Measurements from ENCODE around the gene MEIS3. TPM values are rescaled to one million over a fixed set of nuclear protein-coding genes. Genes with fewer than 3 reads are reported as not detected.

MEIS3 gene
- total RNA-seq, 6 experiments from 2014 or later = 0.53 to 1.6 (median 0.77) TPM

GRCh38 chr19:47423203-47423882, 4.0 kb upstream of the MEIS3 start:
- DNase-seq (no peak), ATAC-seq (no peak)
- intact Hi-C loops (cut with DNase I) = no loop called here
- no peak for TF ChIP-seq CTCF (IDR thresholded peaks at IDR 0.05)
- no peak for TF ChIP-seq POLR2A (IDR thresholded peaks at IDR 0.05)
- WGBS (ENCODE audit: insufficient coverage, low coverage, low lambda C conversion rate, missing lambda C conversion rate) = 6% methylated on average over 17 of the region's 19 CpGs
- H3K4me1 ChIP-seq = no peaks in the 10 kb centered on the region
- H3K4me3 ChIP-seq = no peak overlapping the region
- no peaks in the 10 kb centered on the region for H3K9me3 ChIP-seq
- H3K27me3 ChIP-seq = peaks cover 0 to 9% of the 10 kb centered on the region in 2 donors
- H3K36me3 ChIP-seq = no peaks in the 10 kb centered on the region
- H3K27ac ChIP-seq = no peak overlapping the region

GRCh38 chr19:47422417-47423163, 3.3 kb upstream of the MEIS3 start:
- no peak for ATAC-seq
- peaks cover 0 to 16% of the 10 kb centered on the region in 2 donors for H3K27me3 ChIP-seq
- no peak for DNase-seq
- no peak for TF ChIP-seq CTCF (IDR thresholded peaks at IDR 0.05)
- no peak for TF ChIP-seq POLR2A (IDR thresholded peaks at IDR 0.05)
- no peaks in the 10 kb centered on the region for H3K9me3 ChIP-seq
- no peak overlapping the region for H3K4me3 ChIP-seq
- H3K36me3 ChIP-seq = no peaks in the 10 kb centered on the region
- H3K4me1 ChIP-seq = no peaks in the 10 kb centered on the region
- 5% methylated on average over 1 of the region's 1 CpG for WGBS (ENCODE audit: insufficient coverage, low coverage, low lambda C conversion rate, missing lambda C conversion rate)
- intact Hi-C loops (cut with DNase I) = no loop called here
- no peak overlapping the region for H3K27ac ChIP-seq

GRCh38 chr19:47421844-47422395, 2.6 kb upstream of the MEIS3 start:
- intact Hi-C loops (cut with DNase I) = no loop called here
- ATAC-seq (no peak), DNase-seq (no peak)
- WGBS (ENCODE audit: insufficient coverage, low coverage, low lambda C conversion rate, missing lambda C conversion rate) = 4% methylated on average over 28 of the region's 31 CpGs
- Histone ChIP-seq H3K9me3 (no peaks in the 10 kb centered on the region), H3K36me3 (no peaks in the 10 kb centered on the region), H3K27me3 (peaks cover 0 to 16% of the 10 kb centered on the region in 2 donors), H3K27ac (no peak overlapping the region), H3K4me3 (no peak overlapping the region), H3K4me1 (no peaks in the 10 kb centered on the region)
- TF ChIP-seq CTCF (IDR thresholded peaks at IDR 0.05) (no peak), POLR2A (IDR thresholded peaks at IDR 0.05) (no peak)

GRCh38 chr19:47421244-47421786, 2.0 kb upstream of the MEIS3 start:
- TF ChIP-seq POLR2A (IDR thresholded peaks at IDR 0.05) (no peak), CTCF (IDR thresholded peaks at IDR 0.05) (no peak)
- Histone ChIP-seq H3K36me3 (no peaks in the 10 kb centered on the region), H3K27me3 (peaks cover 0 to 21% of the 10 kb centered on the region in 2 donors), H3K4me1 (no peaks in the 10 kb centered on the region), H3K27ac (no peak overlapping the region), H3K9me3 (no peaks in the 10 kb centered on the region), H3K4me3 (no peak overlapping the region)
- 21% methylated on average over 6 of the region's 16 CpGs for WGBS (ENCODE audit: insufficient coverage, low coverage, low lambda C conversion rate, missing lambda C conversion rate)
- intact Hi-C loops (cut with DNase I) = no loop called here
- no peak for ATAC-seq
- DNase-seq = no peak

Data from right lobe of liver (tissue), 6 donors.